NCI-H2227 treated with DMSO at 0.1 percent for 48 hours (cell line): ENCODE measurements around the gene SHF.
"Not testable (repeated sequence)": the region's sequence is repeated elsewhere in the genome, so short reads cannot be mapped to it uniquely, and the experiment has no call there.

ENCODE experiments used
- DNase-seq: peaks from one replicate; lab custom pipeline; 2025; lab: John Stamatoyannopoulos, UW

Gene SHF

DNA sequence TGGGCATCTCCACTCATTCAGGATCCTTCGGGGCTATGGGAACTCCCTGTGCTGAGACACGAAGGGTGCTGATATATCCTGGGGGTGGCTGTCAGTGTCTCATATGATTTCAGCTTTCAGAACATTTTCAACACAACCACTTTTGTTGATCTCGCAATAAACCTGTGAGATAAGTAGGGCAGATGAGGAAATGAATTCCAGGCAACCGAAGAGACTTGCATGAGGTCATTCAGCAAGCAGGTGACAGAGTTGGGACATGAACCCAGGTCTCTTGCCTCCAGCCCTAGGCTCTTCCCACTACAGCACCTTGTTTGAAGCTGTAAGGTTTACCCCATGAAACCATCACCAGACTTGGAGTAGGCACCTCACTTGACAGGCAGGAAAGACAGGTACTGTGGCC lies 41.4 kb downstream of the SHF start:
- no peak for DNase-seq

DNA sequence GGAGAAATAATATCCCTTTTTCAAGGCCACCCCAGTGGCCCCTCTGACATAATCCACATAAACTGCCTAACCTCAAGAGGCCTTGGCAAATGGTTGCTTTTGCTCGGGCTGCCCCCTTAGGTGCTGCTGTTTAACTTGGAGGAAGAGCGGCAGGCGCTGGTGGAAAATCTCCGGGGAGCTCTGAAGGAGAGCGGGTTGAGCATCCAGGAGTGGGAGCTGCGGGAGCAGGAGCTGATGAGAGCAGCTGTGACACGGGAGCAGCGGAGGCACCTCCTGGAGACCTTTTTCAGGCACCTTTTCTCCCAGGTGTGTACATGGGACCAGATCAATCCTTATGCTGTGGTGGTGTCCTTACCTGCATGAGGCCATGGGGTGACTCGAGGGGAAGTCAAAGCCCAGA lies 43.0 kb downstream of the SHF start:
- DNase-seq: no peak

DNA sequence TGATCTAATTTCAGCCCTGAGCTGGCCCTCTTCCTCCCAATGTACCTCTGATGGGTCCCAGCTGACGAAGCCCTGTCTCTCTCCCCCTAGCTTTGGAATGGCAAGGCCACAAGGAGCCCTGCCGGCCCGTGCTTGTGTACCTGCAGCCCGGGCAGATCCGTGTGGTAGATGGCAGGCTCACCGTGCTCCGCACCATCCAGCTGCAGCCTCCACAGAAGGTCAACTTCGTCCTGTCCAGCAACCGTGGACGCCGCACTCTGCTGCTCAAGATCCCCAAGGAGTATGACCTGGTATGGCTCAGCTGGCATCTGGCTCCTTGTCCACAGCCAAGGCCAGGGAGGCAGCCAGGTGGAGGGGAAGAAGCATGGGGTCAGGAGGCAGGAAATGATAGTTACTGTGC lies 43.8 kb downstream of the SHF start:
- DNase-seq: no peak

DNA sequence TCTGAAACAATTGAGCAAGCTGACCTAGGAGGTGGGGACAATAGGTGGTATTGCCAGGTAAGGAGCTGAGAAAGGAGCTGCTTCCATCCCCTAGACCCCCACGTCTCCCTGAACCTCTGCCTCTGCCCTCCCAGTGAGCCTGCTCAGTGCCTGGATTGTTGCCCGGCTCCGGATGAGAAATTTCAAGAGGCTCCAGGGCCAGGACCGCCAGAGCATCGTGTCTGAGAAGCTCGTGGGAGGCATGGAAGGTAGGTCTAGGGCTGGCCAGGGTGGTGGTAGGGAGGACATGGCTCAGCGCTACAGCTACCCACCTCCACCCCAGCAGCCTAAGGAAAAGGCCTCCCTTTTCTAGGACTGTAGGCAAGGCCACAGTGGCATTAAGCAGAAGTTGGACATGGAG lies 44.7 kb downstream of the SHF start:
- no peak for DNase-seq

DNA sequence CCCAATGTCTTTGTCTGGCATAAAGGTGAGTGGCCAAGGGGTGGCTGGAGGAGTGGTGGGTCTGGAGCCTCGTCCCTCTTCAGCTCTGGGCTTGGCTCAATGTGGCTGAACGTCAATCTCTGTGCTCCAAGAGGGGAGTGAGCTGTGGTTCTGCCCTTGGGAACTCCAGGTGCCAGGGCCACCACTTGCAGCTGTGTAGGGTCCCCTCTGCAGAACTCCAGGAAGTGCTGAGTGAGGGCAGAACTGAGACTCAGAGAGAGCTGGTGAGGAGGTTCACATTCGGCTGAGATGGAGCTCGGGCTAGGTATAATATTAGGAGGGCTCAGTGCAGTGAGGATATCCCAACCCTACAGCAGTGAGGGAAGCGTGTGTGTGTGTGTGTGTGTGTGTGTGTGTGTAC lies 46.4 kb downstream of the SHF start:
- DNase-seq: no peak

DNA sequence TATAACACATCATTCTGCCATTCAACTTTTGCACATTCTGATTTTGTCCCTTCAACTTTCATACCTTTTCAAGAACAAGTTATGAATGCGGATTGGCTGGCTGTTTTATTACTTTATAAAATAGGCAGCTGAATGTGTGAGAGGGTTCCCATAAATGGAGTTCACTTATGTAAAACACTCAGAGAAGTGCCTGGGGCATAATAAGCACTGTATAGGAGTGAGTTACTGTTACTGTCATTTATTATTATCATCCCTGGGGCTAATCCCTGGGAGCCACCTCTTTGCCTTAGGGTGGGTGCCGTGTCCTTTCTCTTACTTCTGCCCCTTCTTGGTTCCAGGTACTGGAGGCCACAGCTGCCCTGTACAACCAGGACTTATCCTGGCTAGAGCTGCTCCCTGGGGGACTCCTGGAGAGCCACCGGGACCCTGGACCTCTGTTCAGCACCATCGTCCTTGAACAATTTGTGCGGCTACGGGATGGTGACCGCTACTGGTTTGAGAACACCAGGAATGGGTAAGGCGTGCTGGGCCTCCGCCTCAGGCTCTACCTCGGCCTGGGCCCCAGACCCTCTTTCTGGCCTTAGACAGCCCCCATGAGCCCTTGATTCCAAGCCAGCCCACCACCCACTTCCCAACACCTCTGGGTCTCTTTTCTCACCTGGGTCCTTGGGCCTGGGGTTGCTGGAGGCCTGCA lies 47.1 kb downstream of the SHF start:
- DNase-seq: no peak

DNA sequence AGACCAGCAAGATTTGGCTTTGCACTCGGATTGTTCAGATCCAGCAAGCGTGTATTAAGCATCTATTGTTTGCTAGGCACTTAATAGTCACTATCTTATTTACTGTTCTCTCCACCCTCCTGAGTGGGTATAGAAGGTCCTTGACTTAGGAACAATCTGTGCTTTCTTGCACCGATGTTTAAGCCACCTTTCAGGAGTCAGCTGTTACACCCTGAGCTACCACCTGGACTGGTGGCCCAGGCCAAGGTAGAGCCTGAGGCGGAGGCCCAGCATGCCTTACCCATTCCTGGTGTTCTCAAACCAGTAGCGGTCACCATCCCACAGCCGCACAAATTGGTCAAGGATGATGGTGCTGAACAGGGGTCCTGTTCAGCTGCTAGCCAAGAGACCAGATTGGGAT lies 48.0 kb downstream of the SHF start:
- no peak for DNase-seq

DNA sequence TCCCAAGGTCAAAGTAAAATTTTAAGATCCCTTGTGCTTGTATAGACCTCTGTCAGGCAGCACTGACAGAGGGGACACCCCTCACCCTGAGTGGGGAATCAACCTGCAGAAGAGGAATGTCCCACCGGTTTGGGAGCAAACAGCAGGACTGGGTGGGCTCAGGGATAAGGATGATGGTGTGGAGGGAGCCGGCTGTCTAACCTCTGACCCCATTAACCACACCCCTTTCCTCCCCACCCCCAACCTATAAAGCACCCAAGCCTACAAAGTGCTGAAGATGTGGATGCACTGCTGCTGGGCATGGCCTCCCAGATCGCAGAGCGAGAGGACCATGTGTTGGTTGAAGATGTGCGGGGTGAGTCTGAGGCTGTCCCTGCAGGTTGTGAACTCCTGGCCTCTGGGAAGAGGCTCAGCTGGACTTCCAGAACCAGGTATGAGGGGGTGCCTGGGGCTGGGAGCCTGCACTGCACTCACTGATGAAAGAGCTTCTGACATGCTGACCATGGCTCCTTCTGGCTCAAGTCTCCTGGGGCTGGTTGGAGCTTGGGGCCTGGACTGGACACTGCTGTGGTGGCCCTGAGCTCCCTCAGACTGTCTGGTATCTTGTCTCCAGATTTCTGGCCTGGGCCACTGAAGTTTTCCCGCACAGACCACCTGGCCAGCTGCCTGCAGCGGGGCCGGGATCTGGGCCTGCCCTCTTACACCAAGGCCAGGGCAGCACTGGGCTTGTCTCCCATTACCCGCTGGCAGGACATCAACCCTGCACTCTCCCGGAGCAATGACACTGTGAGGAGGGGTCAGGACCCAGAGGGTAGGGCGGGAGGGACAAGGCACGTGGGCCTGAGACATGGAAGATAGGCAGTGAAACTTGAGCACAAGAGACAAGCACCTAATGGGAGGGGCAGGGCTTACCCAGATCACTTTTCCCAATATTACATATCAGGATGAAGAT lies 48.7 kb downstream of the SHF start:
- no peak for DNase-seq

DNA sequence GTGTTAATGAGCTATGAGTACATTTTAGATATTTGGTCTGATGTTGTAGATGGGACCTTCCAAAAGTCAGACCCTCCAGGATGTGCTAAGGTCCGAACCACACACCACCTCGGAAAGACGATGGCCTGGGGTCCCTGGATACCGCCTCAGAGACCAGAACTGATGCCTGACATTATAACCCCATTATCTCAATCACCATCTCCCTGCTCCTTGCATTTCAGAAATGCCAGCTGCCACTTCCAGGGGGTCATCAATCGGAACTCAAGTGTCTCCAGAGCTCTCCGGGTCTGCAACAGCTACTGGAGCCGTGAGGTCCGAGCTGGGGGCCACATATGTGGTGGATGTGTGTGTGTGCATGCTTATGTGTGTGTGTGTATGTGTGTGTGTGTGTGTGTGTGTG lies 50.1 kb downstream of the SHF start:
- DNase-seq: no peak

DNA sequence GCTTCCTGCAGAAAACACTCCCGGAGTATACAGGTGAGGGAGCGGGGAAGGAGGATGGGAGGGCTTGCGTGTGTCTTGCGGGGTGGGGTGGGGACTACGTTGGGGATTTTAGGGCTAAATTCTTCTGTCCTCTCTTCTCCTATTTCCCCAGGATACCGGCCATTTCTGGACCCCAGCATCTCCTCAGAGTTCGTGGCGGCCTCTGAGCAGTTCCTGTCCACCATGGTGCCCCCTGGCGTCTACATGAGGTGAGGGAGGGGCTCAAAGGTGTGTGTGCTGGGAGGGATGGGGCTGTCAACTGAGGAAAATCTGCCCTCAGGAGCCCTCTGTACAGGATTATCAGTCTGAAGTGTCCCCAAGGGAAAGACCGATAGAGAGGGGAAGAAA lies 51.4 kb downstream of the SHF start:
- DNase-seq: no peak

DNA sequence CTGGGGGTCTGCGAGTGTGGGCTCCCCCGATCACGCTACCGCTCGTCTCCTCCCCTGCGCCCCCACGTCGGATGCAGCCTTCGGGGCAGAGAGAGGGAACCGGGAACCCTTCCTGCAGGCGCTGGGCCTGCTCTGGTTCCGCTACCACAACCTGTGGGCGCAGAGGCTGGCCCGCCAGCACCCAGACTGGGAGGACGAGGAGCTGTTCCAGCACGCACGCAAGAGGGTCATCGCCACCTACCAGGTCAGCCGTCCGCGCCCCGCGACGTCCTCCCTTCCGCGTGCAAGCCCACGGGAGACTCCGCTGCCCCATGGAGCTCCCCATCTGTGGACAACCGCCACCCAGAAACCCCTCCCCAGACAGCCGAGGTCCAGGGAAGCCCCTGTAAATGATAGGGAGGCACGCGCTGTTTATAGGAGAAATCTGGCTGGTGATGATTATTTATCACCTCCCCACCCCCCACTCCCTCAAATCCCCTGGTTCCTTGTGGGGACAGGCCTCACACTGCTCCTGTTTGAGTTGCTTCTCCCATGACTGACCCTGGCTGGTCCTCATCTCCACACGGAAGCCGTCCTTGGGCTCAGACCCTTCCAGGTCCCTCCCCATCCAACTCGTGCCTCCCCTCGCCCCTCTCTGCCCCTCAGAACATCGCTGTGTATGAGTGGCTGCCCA lies 51.9 kb downstream of the SHF start:
- DNase-seq: not testable (repeated sequence)

DNA sequence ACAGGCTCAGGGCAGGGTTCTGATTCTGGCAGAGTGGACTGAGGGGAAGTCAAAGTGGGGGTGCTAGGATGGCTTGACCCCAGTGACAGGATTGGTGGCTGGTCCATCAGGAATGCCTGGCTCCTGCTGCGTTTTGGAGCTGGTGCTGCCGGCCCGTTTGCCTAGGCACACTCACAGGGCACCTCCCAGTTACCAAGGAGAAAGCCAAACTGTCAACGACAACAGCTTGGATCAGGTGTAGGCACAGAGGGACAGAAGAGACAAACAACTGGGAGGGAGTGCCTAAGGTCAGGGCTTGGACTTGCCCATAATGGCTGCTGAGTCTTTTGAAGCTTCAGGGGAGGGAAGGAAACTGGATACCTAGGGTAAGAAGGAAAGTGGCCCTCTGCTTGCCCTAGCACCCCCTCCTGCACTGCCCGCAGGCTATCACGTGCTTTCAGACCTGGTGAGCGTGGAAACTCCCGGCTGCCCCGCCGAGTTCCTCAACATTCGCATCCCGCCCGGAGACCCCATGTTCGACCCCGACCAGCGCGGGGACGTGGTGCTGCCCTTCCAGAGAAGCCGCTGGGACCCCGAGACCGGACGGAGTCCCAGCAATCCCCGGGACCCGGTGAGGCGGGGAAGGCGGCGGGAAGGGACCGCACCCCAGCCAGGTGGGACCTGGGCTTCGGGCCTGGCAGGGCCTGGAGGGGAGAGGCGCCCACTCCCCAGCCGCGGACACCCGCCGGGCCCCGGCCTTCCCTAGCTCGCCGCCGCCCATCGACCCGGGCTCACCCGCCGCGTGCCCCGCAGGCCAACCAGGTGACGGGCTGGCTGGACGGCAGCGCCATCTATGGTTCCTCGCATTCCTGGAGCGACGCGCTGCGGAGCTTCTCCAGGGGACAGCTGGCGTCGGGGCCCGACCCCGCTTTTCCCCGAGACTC lies 52.8 kb downstream of the SHF start:
- DNase-seq: no peak

DNA sequence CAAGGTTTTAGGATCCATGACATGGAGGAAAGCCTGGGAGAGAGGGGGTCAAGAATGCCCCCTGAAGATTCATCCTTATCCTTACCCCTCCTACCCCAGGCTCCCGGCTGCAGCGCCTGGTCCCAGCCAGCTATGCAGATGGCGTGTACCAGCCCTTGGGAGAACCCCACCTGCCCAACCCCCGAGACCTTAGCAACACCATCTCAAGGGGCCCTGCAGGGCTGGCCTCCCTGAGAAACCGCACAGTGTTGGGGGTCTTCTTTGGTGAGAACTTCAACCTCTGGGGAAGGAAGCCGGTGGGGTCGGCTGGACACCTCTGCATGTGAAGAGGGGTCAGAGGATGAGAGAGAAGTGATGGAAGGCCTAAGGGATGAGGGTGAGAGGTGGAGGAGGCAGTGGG lies 53.7 kb downstream of the SHF start:
- no peak for DNase-seq

DNA sequence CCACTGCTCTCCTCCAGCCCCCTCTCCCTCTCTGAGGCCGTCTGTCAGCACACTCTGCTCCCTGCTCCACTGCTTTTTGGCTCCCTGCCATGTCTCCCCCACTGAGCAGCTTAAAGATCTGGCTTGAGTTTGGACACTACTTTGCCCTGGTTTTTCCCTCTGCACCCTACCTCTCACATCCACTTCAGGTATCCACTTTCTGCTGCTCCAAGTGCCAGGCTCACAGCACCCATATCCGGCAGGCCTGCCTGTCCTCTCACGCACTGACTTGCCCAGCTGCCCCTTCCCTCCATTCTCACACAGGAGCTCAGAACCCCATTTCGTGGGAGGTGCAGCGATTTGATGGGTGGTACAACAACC lies 54.2 kb downstream of the SHF start:
- DNase-seq: no peak

DNA sequence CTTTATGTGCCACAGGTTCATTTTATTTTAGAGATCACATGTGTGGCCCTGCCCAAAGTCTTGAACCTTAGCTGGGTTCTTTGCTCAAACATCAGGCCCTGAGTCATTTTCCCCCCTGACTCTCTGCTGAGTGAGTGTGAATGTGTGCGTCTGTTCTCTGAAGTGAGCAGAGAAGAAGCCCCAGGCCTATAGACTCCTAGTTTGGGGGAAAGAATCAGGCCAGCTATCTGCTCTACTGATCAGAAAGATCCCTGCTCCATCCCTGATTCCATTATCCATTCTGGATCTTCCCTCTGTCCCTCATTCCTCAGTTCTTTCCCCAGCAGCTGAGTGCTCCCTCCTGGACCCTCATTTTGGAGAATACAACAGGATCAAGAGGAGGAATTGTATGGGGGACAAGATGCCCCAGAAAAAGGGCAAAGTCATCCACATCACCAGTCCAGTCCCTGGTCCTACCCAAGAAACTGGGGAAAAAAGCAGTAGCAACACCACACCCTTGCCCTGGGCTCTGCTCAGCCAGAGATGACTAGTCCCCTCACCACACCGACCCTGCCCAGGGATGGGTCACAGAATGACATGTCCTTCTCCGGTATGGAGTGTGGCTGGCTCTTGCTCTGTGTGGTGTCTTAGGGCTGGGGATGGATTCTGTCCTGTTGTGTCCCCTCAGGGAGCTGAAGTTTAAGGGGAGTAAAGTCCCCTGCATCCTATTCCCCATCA lies 54.8 kb downstream of the SHF start:
- no peak for DNase-seq

DNA sequence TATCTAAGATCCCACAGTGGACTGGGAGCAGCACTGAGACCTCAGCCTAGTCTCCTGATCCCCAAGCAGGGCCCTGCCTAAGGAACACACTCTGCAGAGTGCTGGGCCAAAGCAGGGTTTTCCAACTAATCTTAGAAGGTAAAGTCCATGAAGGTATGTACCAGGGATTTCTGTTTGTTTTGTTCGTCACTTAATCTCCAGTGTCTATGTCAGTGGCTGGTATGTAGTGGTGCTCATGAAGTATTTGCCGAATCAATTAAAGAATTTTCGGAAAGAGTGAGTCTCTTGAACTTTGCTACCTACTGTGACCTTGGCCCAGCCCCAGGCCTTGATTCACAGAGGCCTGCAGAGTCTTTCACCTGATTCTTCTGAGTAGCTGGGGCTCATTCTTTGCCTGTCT lies 56.3 kb downstream of the SHF start:
- DNase-seq: no peak

DNA sequence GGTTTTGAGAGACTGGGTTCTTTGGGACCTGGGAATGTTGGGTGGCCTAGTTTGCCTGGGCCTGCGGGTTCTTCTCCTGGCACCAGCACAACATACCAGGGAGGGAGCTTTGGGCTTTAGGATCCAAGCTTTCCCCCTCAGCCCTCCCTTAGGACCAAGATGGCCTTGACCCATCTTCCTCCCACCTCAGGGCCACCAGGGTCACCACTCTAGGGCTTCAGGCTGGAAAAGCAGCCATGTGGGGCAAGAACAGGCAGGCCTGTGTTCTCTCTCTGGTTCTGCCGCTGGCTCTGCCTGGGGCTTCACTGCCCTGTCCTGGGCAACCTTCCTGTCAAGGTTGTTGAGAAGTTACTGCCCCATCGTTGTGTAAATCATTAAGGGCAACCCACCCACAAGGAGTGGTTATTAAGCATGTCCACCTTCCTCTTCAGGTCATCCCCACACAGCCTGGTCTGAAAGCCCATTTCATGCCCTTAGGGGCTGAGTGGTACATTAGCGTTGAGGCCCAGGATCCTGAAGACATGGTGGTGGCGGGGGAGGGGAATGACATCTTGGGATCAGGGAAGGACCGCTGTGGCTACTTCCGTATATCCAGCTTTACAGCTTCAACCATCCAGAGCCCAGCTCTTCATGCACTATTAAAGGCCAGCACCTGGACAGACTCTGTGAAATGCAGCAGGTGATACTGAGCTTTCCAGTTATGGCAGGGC lies 57.3 kb downstream of the SHF start:
- no peak for DNase-seq

DNA sequence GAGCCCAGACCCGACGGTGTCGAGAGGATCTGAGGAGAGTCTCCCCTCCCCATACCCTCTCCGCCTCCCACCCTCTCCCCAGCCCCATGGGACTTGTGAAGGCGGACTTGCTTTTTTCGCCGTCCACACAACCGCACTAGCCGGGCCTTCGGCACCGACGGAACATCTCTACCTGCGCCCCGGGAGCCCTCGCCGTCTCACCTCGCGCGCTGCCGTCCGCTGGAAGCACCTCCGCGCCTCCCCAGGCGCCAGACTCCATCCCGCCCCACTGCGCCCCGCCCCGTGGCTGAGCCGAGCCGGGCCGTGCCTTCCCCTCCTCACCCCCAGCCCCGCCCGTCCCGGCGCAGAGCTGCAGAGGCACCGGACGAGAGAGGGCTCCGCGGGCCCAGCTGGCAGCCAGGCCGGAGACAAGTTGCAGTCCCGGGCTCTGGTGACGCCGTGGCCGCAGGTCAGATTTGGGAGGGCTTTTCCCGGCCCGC lies 58.1 kb downstream of the SHF start, which contains the start of the genes DUOX1 and DUOXA1:
Gene DUOX1, plus strand, starts transcription at position 344 of the 479 bp plus-strand sequence. CDS start 1,973 bp downstream, outside the sequence.
Gene DUOXA1, minus strand, starts transcription at position 229 of the 479 bp plus-strand sequence. CDS start 6,865 bp downstream, outside the sequence.
- no peak for DNase-seq

DNA sequence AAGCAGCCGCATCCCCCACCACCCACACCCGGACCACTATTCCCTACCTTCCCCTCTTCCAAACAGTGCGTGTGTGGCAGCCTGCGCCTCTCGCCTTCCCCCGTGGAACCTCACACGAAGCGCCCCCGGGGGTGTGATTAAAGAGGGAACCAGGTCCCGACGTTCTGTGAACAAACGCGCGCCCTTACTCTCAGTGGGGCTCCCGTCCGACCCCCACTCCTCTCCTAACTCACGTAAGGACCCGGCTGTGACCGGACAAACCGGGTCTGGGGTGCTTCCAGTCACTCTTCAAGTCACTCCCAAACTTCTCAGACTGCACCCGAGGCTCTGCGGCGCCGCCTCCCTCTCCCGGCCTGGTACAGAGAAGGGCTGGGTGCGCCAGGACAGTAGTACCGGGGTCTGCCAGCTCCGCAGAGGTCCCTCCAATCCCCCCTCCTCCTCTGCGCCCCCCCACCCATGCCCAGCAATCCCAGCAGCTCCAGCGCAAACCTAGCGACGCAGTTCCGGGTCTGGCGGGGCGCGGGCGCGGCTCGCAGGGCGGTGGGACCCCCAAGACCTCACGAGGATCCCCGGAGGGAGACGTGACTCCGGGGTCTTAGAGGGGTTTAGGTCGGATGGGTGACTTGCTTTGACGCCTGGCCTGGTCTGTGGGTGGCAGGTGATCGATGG lies 58.7 kb downstream of the SHF start:
- DNase-seq: no peak
